GM12801 (cell line): Measurements from ENCODE around the gene PTPRD.

Source experiments
- CTCF ChIP-seq: IDR thresholded peaks from one replicate; pipeline ENCODE4 v1.5.1; 2011; ENCODE audit warnings: control low read depth; ENCODE audit not compliant: insufficient read length; ENCODE audit errors: extremely low read depth

The PTPRD gene

DNA sequence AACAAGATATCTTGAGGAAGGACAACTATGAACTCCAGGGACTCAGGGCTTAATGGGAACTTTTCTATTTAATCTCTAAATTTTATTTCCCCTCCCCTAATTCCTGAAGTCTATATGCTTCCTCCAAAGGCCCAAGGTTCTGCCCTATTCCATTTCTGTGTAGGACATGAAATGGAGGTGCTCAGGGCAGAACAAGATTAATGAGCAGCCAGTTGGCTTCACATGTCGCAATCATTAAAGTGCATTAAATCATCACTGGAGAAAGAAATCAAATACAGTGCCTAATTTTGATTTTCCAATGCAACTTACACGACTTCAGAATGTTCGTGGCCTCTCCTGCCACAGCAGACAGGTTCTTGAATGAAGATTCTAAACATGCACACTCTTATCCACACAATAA lies 862.1 kb downstream of the PTPRD start:
- no peak for TF ChIP-seq CTCF

GRCh38 chr9:9749591-9749990 lies 863.2 kb downstream of the PTPRD start:
- TF ChIP-seq CTCF, result no peak

GRCh38 chr9:9747787-9748186 lies 865.0 kb downstream of the PTPRD start:
- no peak for TF ChIP-seq CTCF

DNA sequence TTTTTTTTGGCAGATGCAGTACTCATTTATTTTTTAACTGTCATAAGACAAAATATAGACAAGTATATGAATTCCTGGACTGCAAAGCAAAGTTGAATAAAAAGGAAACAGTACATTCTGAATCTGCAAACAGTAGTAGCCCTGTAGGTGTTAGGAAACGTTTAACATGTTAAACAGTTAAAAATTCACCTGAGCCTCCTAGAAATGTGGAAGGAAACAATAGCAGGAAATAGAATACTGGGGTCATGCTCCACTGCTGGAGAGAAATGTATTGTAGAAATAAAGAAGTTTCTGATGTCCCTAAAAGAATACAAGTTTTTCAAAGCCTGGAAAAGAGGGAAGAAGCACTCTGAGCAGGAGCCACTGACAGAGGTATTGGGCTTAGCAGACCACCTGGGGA lies 866.0 kb downstream of the PTPRD start:
- no peak for TF ChIP-seq CTCF

- no peak for TF ChIP-seq CTCF
Observed at GRCh38 chr9:9743822-9744221, 869.0 kb downstream of the PTPRD start.

GRCh38 chr9:9730174-9730573 lies 882.6 kb downstream of the PTPRD start:
- no peak for TF ChIP-seq CTCF

DNA sequence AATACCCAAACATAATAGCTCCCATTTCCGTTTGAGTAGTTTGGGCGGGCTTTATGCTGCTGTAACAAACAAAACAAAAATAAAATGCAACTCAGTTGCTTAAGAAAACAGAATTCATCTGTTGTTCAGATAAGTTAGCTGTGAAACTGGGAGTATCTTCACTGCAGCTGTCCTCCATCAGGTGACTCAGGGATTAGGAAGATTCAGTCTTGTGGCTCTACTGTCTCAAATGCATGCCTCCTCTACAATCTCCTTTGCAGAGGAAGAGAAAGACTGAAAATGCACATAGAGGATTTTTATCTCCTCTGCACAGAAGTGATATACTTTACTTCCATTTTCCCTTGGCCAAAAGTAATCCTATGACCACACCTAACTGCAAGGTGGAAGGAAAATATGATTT lies 883.7 kb downstream of the PTPRD start:
- TF ChIP-seq CTCF, result no peak

DNA sequence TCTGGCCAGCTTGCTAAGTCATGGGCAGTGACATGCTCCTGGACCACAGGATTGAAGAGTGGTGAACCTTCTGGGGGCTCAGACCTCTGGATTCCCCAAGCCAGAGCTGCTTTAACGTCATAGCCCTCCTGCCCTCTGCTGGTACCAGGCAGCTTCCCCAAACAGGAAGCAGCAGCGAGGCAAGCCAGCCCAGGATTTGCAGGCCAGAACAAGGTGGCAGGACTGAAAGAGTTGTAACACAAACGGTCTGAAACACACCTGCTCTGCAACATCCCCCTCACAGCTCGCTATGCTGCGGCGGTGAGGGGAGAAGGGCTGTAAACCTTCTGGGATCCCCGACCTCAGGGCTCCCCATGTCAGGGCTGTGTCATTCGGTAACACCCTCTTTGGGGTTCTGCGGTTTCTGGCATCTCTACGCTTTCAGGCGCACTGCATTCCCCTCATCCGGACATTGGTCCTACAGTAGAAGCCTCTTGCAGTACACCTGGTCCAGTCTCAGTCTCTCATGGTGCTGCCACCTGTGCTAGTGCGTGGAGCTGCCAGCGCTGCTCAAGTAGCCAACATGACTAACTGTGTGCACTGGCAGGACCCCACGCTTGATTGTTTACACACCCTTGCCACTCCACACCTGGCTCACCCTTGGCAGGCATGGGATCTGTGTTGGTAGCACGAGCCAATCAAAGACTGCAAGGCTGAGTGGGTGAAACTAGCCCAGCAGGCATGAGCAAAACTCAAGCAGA lies 893.3 kb downstream of the PTPRD start:
- no peak for TF ChIP-seq CTCF
